Measurements from ENCODE around the gene SLC30A1. TPM values are rescaled to one million over a fixed set of nuclear protein-coding genes. Genes with fewer than 3 reads are reported as not detected.

The SLC30A1 gene
- total and polyA plus RNA-seq, 2 of the 13 experiments (the other 11 are each of a cell fraction or from before 2014, with no cell fraction given), result 5.9 to 24.4 TPM

DNA sequence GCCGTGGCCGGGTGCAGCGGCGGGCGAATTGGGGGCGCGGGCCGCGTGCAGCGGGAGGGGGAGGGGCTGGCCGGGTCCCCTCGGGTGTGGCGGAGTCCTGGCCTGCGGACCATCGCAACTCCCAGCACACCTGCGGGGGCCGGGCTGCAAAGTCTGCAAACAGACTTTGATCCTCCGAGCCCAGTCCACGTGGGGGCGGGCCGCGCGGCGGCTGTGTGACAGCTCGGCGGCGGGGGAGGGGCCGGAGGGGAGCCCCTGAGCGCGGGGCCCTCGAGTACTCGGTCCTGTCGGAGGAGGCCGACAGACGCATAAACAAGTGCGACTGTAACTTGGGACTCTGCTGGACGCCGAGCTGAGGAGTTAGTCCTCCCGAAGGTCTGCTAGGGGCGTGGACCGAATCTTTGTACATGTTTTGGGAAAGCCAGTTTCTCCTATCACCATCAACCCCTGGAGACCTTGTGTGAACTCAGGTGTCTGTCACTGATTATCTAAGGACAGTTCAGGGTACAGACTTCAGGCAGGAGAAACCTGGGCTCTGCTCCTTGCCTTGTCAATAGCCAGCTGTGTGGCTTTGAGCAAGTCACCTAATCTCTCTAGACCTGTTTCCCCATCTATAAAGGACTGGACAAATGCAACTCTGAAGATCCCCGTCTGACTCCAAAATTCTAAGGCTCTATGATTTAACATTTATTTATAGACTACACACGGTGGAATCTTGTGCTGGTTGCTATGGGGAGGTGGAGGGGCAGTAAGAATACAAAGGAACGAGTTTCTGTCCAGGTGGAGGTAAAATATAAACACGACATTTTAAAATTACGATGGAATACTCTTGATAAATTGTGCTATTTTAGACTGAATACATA is 710 bp upstream of the SLC30A1 start (continued):
- TF ChIP-seq POGK (CRISPR knock-in tag; conservative IDR thresholded peaks at IDR 0.05) (peak; percentile 64; the same call in 1 of the 2 replicates), ZNF354B (CRISPR knock-in tag; IDR thresholded peaks at IDR 0.05) (no peak), ZBTB14 (CRISPR knock-in tag; IDR thresholded peaks at IDR 0.05) (no peak), ZFP37 (CRISPR knock-in tag; IDR thresholded peaks at IDR 0.05; ENCODE audit: borderline replicate concordance) (no peak), MED1 (CRISPR knock-in tag; IDR thresholded peaks at IDR 0.05) (peak; percentile 56; the same call in 1 of the 2 replicates), DPF2 (CRISPR knock-in tag; IDR thresholded peaks at IDR 0.05; ENCODE audit: borderline replicate concordance, low read depth) (0 out of 2 replicates have a peak, but pooled peaks have one; percentile 31), RELA (CRISPR knock-in tag; IDR thresholded peaks at IDR 0.05) (no peak), FOXJ3 (CRISPR knock-in tag; IDR thresholded peaks at IDR 0.05; ENCODE audit: borderline replicate concordance) (peak; percentile 68; the same call in 1 of the 2 replicates), ZNF484 (CRISPR knock-in tag; IDR thresholded peaks at IDR 0.05; ENCODE audit: borderline replicate concordance, low read depth) (no peak), TCF7L2 (IDR thresholded peaks at IDR 0.05; ENCODE audit: low read depth, low read length) (no peak), MLLT10 (CRISPR knock-in tag; IDR thresholded peaks at IDR 0.05) (no peak), ZSCAN21 (CRISPR knock-in tag; IDR thresholded peaks at IDR 0.05; ENCODE audit: borderline replicate concordance) (no peak), SPEN (CRISPR knock-in tag; IDR thresholded peaks at IDR 0.05; ENCODE audit: low read depth) (no peak), ZSCAN31 (CRISPR knock-in tag; IDR thresholded peaks at IDR 0.05; ENCODE audit: low read depth) (no peak), ZNF713 (CRISPR knock-in tag; IDR thresholded peaks at IDR 0.05) (no peak), USF2 (IDR thresholded peaks at IDR 0.05; ENCODE audit: low read depth, low read length) (no peak), USF2 (CRISPR knock-in tag; IDR thresholded peaks at IDR 0.05; ENCODE audit: borderline replicate concordance) (no peak)

Data from HepG2 (cell line).